GM21825 (cell line): ENCODE data around the gene NMT2.

Experiments
- ATAC-seq: cut with Tn5 transposase; IDR thresholded peaks from one replicate; pipeline ENCODE4 v1.9.1; 2021; ENCODE audit warnings: mild to moderate bottlenecking, moderate library complexity; ENCODE audit not compliant: unreplicated experiment

NMT2 gene

GRCh38 chr10:15146366-15146765 lies 22.1 kb downstream of the NMT2 start:
- no peak for ATAC-seq

GRCh38 chr10:15144788-15145187 lies 23.7 kb downstream of the NMT2 start:
- ATAC-seq = no peak

GRCh38 chr10:15141136-15142054 lies 27.1 kb downstream of the NMT2 start:
- ATAC-seq = peak; percentile 88

GRCh38 chr10:15140698-15141097 lies 27.8 kb downstream of the NMT2 start:
- no peak for ATAC-seq

- ATAC-seq = no peak
Observed at GRCh38 chr10:15137636-15138035, 30.9 kb downstream of the NMT2 start.

GRCh38 chr10:15137036-15137359 lies 31.5 kb downstream of the NMT2 start:
- ATAC-seq = no peak

- no peak for ATAC-seq
Observed at GRCh38 chr10:15136129-15137035, 32.1 kb downstream of the NMT2 start.

GRCh38 chr10:15131330-15131729 lies 37.2 kb downstream of the NMT2 start:
- ATAC-seq = no peak

- no peak for ATAC-seq
Observed at GRCh38 chr10:15124908-15125307, 43.6 kb downstream of the NMT2 start.

GRCh38 chr10:15124190-15124589 lies 44.3 kb downstream of the NMT2 start:
- no peak for ATAC-seq

GRCh38 chr10:15123749-15124184 lies 44.7 kb downstream of the NMT2 start:
- ATAC-seq = no peak

- peak; percentile 93 for ATAC-seq
Observed at GRCh38 chr10:15122477-15123030, 45.9 kb downstream of the NMT2 start.

GRCh38 chr10:15121707-15122106 lies 46.8 kb downstream of the NMT2 start:
- no peak for ATAC-seq

- ATAC-seq = no peak
Observed at GRCh38 chr10:15120523-15120922, 48.0 kb downstream of the NMT2 start.

- ATAC-seq = no peak
Observed at GRCh38 chr10:15118615-15119014, 49.9 kb downstream of the NMT2 start.

- ATAC-seq = no peak
Observed at GRCh38 chr10:15116225-15116624, 52.3 kb downstream of the NMT2 start.

- ATAC-seq = no peak
Observed at GRCh38 chr10:15113766-15114165, 54.7 kb downstream of the NMT2 start.

- ATAC-seq = no peak
Observed at GRCh38 chr10:15112657-15113056, 55.8 kb downstream of the NMT2 start.

- peak; percentile 76 for ATAC-seq
Observed at GRCh38 chr10:15106352-15107013, 62.0 kb downstream of the NMT2 start.

- ATAC-seq = no peak
Observed at GRCh38 chr10:15103513-15103912, 65.0 kb downstream of the NMT2 start.

- no peak for ATAC-seq
Observed at GRCh38 chr10:15099886-15100285, 68.6 kb downstream of the NMT2 start.
